GM12878 (cell line): ENCODE results near the gene FMNL2. TPM values are rescaled to one million over a fixed set of nuclear protein-coding genes. Genes with fewer than 3 reads are reported as not detected.
A peak's percentile ranks its signal among the peaks of the same experiment; 100 is the strongest.

Experiments used
- ATAC-seq: fragments of 200-7000 bp; cut with Tn5 transposase; 3 replicates; pipeline ENCODE4 v1.9.1; 2020; ENCODE audit warnings: mild to moderate bottlenecking, moderate library complexity
- BruUV-seq: library from RNA; stranded (reverse); fragments of 400-500 nt; replicated peaks from 2 replicates; lab custom pipeline; 2021; lab: Mats Ljungman, UMichigan
- CTCF ChIA-PET: fragments of 300-600 bp; sonication (Branson Sonifier 250); formaldehyde crosslinking; extraction: SDS; loops from one replicate; lab custom pipeline; 2021; ENCODE audit warnings: inconsistent platforms; lab: Yijun Ruan, JAX
- POLR2A ChIA-PET: fragments of 350-600 bp; formaldehyde crosslinking; extraction: SDS; loops from one replicate; lab custom pipeline; 2021; ENCODE audit warnings: inconsistent platforms; lab: Charles Lee
- RAD21 ChIA-PET: fragments of 300-600 bp; sonication (Branson Sonifier 250); formaldehyde crosslinking; loops from one replicate; lab custom pipeline; 2023; ENCODE audit warnings: antibody characterized with exemption; ENCODE audit not compliant: unreplicated experiment; lab: Charles Lee
- SMC1A ChIA-PET: fragments of 300-600 bp; sonication (Branson Sonifier 250); formaldehyde crosslinking; loops from one replicate; lab custom pipeline; 2023; ENCODE audit not compliant: unreplicated experiment, uncharacterized antibody; lab: Charles Lee
- DNase-seq: peaks from one replicate; pipeline ENCODE4 v3.0.0-alpha.2; 2011; ENCODE audit warnings: low read depth, low spot score
- FAIRE-seq: peaks from 3 replicates; lab custom pipeline; 2011; peaks lifted over from hg19 to GRCh38; lab: Jason Lieb, UNC
- H2AFZ ChIP-seq: 2 replicates; pipeline ENCODE4 v1.6.0; 2011; ENCODE audit warnings: low read depth, low read length, control low read depth; ENCODE audit not compliant: control insufficient read depth
- H3K27ac ChIP-seq: 2 replicates; pipeline ENCODE4 v1.5.1; 2011; ENCODE audit warnings: control low read depth; ENCODE audit not compliant: control insufficient read depth, insufficient read depth
- H3K27me3 ChIP-seq, 2 experiments: replicated peaks in 1 of 2; 2 replicates each; pipeline versions ENCODE4 v1.6.0 to v1.6.1; 2011; ENCODE audit warnings: low read length in 1 of 2; ENCODE audit not compliant: control insufficient read depth in 2 of 2, insufficient read depth in 2 of 2
- H3K36me3 ChIP-seq, 2 experiments: 2 replicates each; pipeline ENCODE4 v1.5.1; 2011; ENCODE audit warnings: low read length in 1 of 2; ENCODE audit not compliant: control insufficient read depth in 2 of 2, insufficient read depth in 2 of 2
- H3K4me1 ChIP-seq: 2 replicates; pipeline ENCODE4 v1.6.1; 2011; ENCODE audit warnings: mild to moderate bottlenecking, low read length, moderate library complexity, mixed read lengths; ENCODE audit not compliant: control insufficient read depth, insufficient read depth
- H3K4me2 ChIP-seq: 2 replicates; pipeline ENCODE4 v1.6.0; 2011; ENCODE audit warnings: control low read depth; ENCODE audit not compliant: control insufficient read depth, insufficient read depth
- H3K4me3 ChIP-seq: fragments of 200-600 bp; sonication (generic); 2 replicates; pipeline ENCODE4 v1.5.1; 2016
- H3K79me2 ChIP-seq: 2 replicates; pipeline ENCODE4 v1.6.0; 2011; ENCODE audit warnings: low read length; ENCODE audit not compliant: control insufficient read depth, insufficient read depth
- H3K9ac ChIP-seq: 2 replicates; pipeline ENCODE4 v1.8.0; 2011; ENCODE audit warnings: low read length, control low read depth, mixed read lengths; ENCODE audit not compliant: control insufficient read depth, insufficient read depth
- H3K9me3 ChIP-seq: replicated peaks from 3 replicates; pipeline ENCODE4 v1.5.1; 2011; ENCODE audit warnings: mild to moderate bottlenecking, low read length; ENCODE audit not compliant: control insufficient read depth, insufficient read depth
- H4K20me1 ChIP-seq: 2 replicates; pipeline ENCODE4 v1.6.0; 2011; ENCODE audit not compliant: control insufficient read depth, insufficient read depth
- CBFB ChIP-seq: IDR thresholded peaks from 2 replicates; pipeline ENCODE4 v1.6.1; 2016; ENCODE audit warnings: antibody characterized with exemption, low read depth
- E2F8 ChIP-seq: fragments of 450-650 bp; IDR thresholded peaks from 2 replicates; pipeline ENCODE4 v1.6.1; 2018; ENCODE audit warnings: mild to moderate bottlenecking, low read depth, moderate library complexity; ENCODE audit not compliant: partially characterized antibody
- IKZF1 ChIP-seq: fragments of 450-650 bp; conservative IDR thresholded peaks from 2 replicates; pipeline ENCODE4 v1.6.1; 2017; ENCODE audit warnings: antibody characterized with exemption, mild to moderate bottlenecking
- IKZF2 ChIP-seq, 2 experiments: fragments of 450-650 bp; IDR thresholded peaks; 2 replicates each; pipeline ENCODE4 v1.6.1; 2017; ENCODE audit warnings: mild to moderate bottlenecking in 2 of 2, moderate library complexity in 2 of 2
- MYC ChIP-seq: IDR thresholded peaks from 2 replicates; pipeline ENCODE4 v1.6.1; 2011; ENCODE audit warnings: mild to moderate bottlenecking, low read length, moderate library complexity, inconsistent platforms; ENCODE audit not compliant: insufficient read depth, insufficient replicate concordance, insufficient read length, severe bottlenecking
- NFXL1 ChIP-seq: fragments of 450-650 bp; IDR thresholded peaks from 2 replicates; pipeline ENCODE4 v1.6.1; 2017; ENCODE audit warnings: antibody characterized with exemption, mild to moderate bottlenecking, borderline replicate concordance
- PKNOX1 ChIP-seq: fragments of 450-650 bp; IDR thresholded peaks from 2 replicates; pipeline ENCODE4 v1.6.1; 2016; ENCODE audit warnings: mild to moderate bottlenecking
- POLR2AphosphoS2 ChIP-seq: IDR thresholded peaks from 2 replicates; pipeline ENCODE4 v1.6.1; 2011; ENCODE audit warnings: low read depth, mild to moderate bottlenecking, low read length, improper control_type of control experiment, moderate library complexity
- RCOR1 ChIP-seq: conservative IDR thresholded peaks from 2 replicates; pipeline ENCODE4 v1.6.1; 2012; ENCODE audit warnings: low read depth, low read length, improper control_type of control experiment
- SPI1 ChIP-seq: IDR thresholded peaks from 2 replicates; pipeline ENCODE4 v1.6.1; 2011; ENCODE audit warnings: low read depth, mild to moderate bottlenecking, low read length, moderate library complexity, borderline replicate concordance; ENCODE audit not compliant: insufficient read depth
- SUZ12 ChIP-seq: fragments of 200-600 bp; sonication (generic); IDR thresholded peaks from one replicate; pipeline ENCODE4 v1.6.1; 2018; ENCODE audit warnings: antibody characterized with exemption, mild to moderate bottlenecking; ENCODE audit not compliant: unreplicated experiment
- TCF3 ChIP-seq: IDR thresholded peaks from 2 replicates; pipeline ENCODE4 v1.6.1; 2012; ENCODE audit warnings: low read depth, mild to moderate bottlenecking, low read length, borderline replicate concordance; ENCODE audit not compliant: insufficient read depth
- WGBS: methylation state at CpG from one replicate; pipeline ENCODE4 v1.1.6; 2016; ENCODE audit warnings: low lambda C conversion rate; ENCODE audit not compliant: insufficient replicate concordance, insufficient coverage; ENCODE audit errors: missing lambda C conversion rate; 5-methylcytosine and 5-hydroxymethylcytosine counted together
- in situ Hi-C: fragments of 300-500 bp; cut with MboI; formaldehyde crosslinking; loops from 9 replicates; pipeline ENCODE4 v1.14.3; 2018; ENCODE audit warnings: mixed read lengths
- intact Hi-C: fragments of 100-400 bp; cut with micrococcal nuclease; formaldehyde crosslinking; loops from one replicate; pipeline ENCODE4 v1.14.2; 2022; ENCODE audit not compliant: unreplicated experiment
- polyA plus RNA-seq, 11 experiments: library from polyadenylated mRNA; depleted of rRNA in 4 of 11; unstranded in 6 of 11; stranded (reverse) in 5 of 11; fragments of >200 nt; fragmentation: Nextera tagmentation in 4 of 11; fragmentation: Illumina TruSeq in 1 of 11; extraction: Ambion mirVana in 4 of 11; extraction: Trizol in 1 of 11; gene quantifications; 1 replicate in 1 of 11; 2 replicates in 10 of 11; pipeline versions ENCODE4 v1.2.1 to v1.2.3, GENCODE V29; 2011 to 2016; ENCODE audit warnings: inconsistent platforms in 2 of 11, missing spikeins in 2 of 11, low read depth in 1 of 11
- total RNA-seq, 4 experiments: library from RNA; depleted of rRNA in 3 of 4; stranded (reverse); fragments of >200 nt in 3 of 4; fragmentation: Illumina TruSeq in 1 of 4; extraction: Trizol in 1 of 4; gene quantifications; 2 replicates each; pipeline versions ENCODE4 v1.2.1 to v1.2.3, GENCODE V29; 2013 to 2021
- TF ChIP-seq, protein P1 (sequence below): fragments of 450-650 bp; IDR thresholded peaks from 2 replicates; pipeline ENCODE4 v1.6.1; 2017; ENCODE audit warnings: antibody characterized with exemption, mild to moderate bottlenecking, moderate library complexity

The FMNL2 gene
- total and polyA plus RNA-seq, 10 of the 15 experiments (the other 5 are each of a cell fraction or from before 2014, with no cell fraction given): 0.13 to 9.9 (median 0.35) TPM

- ATAC-seq (peak; percentile 58), FAIRE-seq (no peak), DNase-seq (no peak)
- ChIA-PET POLR2A (interaction anchor here (0.7 to 1.7 kb wide), 6 partner anchors 31 to 277 kb away, joined by 3 to 4 read pairs (median 3); no protein-coding TSS in a partner anchor), SMC1A (interaction anchor here (0.6 to 3.6 kb wide), 22 partner anchors 14 to 299 kb away, joined by 3 to 21 read pairs (median 3); no protein-coding TSS in a partner anchor), RAD21 (interaction anchor here (0.6 to 3.4 kb wide), 22 partner anchors 10 to 299 kb away, joined by 3 to 17 read pairs (median 3); no protein-coding TSS in a partner anchor), CTCF (interaction anchor here (1.1 to 2.5 kb wide), 7 partner anchors 18 to 298 kb away, joined by 3 to 13 read pairs (median 4); no protein-coding TSS in a partner anchor)
- in situ Hi-C loops: loop anchor here (10.0 kb wide), 1 partner anchor 301 kb away; no protein-coding TSS in a partner anchor
- peak overlapping the region; percentile 62 for H3K9ac ChIP-seq
- no peaks in the 10 kb centered on the region for H3K36me3 ChIP-seq
- no peaks in the 10 kb centered on the region for H4K20me1 ChIP-seq
- H3K4me3 ChIP-seq: peak overlapping the region; percentile 76
- 6% methylated on average over 42 of the region's 42 CpGs for WGBS
- 0 out of 2 replicates have a peak overlapping the region, but pooled peaks have one; percentile 35 for H3K27ac ChIP-seq
- no peaks in the 10 kb centered on the region for H3K9me3 ChIP-seq
- H3K4me1 ChIP-seq: no peaks in the 10 kb centered on the region
- intact Hi-C loops: loop anchor here (5.0 kb wide), 8 partner anchors 91 to 301 kb away; partner anchors contain the start of gene STAM2
- peak overlapping the region; percentile 66 for H3K4me2 ChIP-seq
- peak overlapping the region; percentile 64 for H2AFZ ChIP-seq
- BruUV-seq: no TSS peak
- H3K79me2 ChIP-seq: peaks cover 14% of the 10 kb centered on the region
- no peaks in the 10 kb centered on the region for H3K27me3 ChIP-seq
- TF ChIP-seq, protein P1, sequence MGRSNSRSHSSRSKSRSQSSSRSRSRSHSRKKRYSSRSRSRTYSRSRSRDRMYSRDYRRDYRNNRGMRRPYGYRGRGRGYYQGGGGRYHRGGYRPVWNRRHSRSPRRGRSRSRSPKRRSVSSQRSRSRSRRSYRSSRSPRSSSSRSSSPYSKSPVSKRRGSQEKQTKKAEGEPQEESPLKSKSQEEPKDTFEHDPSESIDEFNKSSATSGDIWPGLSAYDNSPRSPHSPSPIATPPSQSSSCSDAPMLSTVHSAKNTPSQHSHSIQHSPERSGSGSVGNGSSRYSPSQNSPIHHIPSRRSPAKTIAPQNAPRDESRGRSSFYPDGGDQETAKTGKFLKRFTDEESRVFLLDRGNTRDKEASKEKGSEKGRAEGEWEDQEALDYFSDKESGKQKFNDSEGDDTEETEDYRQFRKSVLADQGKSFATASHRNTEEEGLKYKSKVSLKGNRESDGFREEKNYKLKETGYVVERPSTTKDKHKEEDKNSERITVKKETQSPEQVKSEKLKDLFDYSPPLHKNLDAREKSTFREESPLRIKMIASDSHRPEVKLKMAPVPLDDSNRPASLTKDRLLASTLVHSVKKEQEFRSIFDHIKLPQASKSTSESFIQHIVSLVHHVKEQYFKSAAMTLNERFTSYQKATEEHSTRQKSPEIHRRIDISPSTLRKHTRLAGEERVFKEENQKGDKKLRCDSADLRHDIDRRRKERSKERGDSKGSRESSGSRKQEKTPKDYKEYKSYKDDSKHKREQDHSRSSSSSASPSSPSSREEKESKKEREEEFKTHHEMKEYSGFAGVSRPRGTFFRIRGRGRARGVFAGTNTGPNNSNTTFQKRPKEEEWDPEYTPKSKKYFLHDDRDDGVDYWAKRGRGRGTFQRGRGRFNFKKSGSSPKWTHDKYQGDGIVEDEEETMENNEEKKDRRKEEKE: no peak
- TF ChIP-seq E2F8 (no peak), IKZF2 (IDR thresholded peaks at IDR 0.05) (peak; percentile 17 to 30; a peak in 1 of 4 replicates), MYC (peak; percentile 35), NFXL1 (no peak), RCOR1 (no peak), CBFB (no peak), TCF3 (no peak), POLR2AphosphoS2 (no peak), SUZ12 (no peak), IKZF1 (0 out of 2 replicates have a peak, but pooled peaks have one; percentile 11), PKNOX1 (no peak), SPI1 (no peak)
Observed at GRCh38 chr2:152336119-152336853, 1.3 kb downstream of the FMNL2 start.
